ENCODE results near the gene ACADSB.

Gene ACADSB

DNA sequence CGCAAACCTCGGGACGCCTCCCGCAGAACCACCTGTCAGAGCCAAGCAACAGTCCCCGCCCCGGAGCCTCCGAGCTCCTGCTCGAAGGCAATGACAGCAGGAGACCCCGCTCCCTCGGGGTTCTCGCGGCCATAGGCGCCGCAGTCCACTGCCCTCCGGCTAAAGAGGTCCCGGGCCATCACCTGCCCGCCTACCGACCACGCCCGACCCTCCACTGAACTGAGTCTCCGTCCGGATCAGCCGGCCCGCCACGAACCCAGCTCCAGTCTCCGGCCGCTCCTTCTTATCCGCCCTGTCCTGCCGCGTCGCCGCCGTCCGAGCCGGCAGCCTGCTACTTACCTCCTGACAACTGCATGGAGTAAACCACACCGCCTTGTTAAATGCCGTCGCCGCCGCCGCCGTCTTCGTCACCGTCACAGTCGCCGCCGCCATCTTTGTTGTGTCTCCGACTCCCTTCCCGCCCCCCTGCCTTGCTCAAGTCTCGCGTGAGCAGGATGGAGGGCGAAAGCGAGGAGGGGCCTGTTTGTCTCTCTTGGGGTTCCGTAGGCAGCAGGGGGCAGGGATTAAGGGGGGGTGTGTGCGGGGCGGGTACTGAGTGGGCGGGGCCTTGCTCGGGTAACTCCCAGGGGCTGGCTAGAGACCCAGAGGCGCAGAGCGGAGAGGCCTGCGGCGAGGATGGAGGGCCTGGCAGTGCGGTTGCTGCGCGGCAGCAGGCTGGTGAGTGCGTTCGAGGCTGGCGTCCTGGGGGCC, at the start of gene ACADSB, which contains the start of gene IKZF5:
TSS of gene ACADSB (plus strand) at position 652 of the 750 bp plus-strand sequence. CDS start at position 676, 24 bp downstream.
TSS of gene IKZF5 (minus strand) at position 441 of the 750 bp plus-strand sequence. CDS start 10,170 bp downstream, outside the sequence.
- peak within 1 kb of the TSS; percentile 86 for H3K4me3 ChIP-seq (ENCODE audit: low read depth, low read length)
- no peak for TF ChIP-seq CTCF (IDR thresholded peaks at IDR 0.05; ENCODE audit: borderline replicate concordance, insufficient read depth, low read depth, low read length)

- no peak overlapping the region for H3K4me3 ChIP-seq (ENCODE audit: low read depth, low read length)
Measured at GRCh38 chr10:122962405-122962804, 46.4 kb upstream of the ACADSB start.

DNA sequence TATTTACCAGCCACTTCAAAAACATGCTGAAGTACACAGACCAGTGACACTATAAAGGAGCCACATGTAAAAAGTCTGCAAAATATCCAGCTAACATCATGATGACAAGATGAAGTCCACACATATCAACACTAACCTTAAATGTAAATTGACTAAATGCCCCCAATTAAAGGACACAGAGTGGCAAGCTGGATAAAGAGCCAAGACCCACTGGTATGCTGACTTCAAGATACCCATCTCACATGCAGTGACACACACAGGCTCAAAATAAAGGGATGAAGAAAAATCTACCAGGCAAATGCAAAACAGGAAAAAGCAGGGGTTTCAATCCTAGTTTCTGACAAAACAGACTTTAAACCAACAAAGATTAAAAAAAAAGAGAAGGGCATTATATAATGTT, 41.9 kb upstream of the ACADSB start:
- no peak for TF ChIP-seq CTCF (IDR thresholded peaks at IDR 0.05; ENCODE audit: borderline replicate concordance, insufficient read depth, low read depth, low read length)
- no peak overlapping the region for H3K4me3 ChIP-seq (ENCODE audit: low read depth, low read length)

More at GRCh38 chr10:122962405-122962804, 46.4 kb upstream of the ACADSB start:
- TF ChIP-seq CTCF (IDR thresholded peaks at IDR 0.05; ENCODE audit: borderline replicate concordance, insufficient read depth, low read depth, low read length) = no peak

DNA sequence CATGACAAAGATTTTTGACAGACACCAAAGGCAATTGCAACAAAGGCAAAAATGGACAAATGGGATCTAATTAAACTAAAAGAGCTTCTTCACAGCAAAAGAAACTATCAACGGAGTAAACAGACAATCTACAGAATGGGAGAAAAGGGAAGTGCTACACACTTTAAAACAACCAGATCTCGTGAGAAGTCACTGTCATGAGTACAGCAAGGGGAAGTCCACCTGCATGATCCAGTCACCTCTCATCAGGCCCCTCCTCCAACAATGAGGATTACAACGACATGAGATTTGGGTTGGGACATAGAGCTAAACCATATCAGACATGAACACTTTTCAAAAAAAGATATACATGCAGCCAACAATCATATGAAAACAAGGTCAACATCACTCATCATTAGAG, 40.1 kb upstream of the ACADSB start:
- TF ChIP-seq CTCF (IDR thresholded peaks at IDR 0.05; ENCODE audit: borderline replicate concordance, insufficient read depth, low read depth, low read length) = no peak
- H3K4me3 ChIP-seq (ENCODE audit: low read depth, low read length) = no peak overlapping the region

GRCh38 chr10:122974023-122974422, 34.8 kb upstream of the ACADSB start:
- H3K4me3 ChIP-seq (ENCODE audit: low read depth, low read length) = no peak overlapping the region
- TF ChIP-seq CTCF (IDR thresholded peaks at IDR 0.05; ENCODE audit: borderline replicate concordance, insufficient read depth, low read depth, low read length) = no peak

GRCh38 chr10:122974543-122975064, 34.2 kb upstream of the ACADSB start:
- TF ChIP-seq CTCF (IDR thresholded peaks at IDR 0.05; ENCODE audit: borderline replicate concordance, insufficient read depth, low read depth, low read length) = no peak
- no peak overlapping the region for H3K4me3 ChIP-seq (ENCODE audit: low read depth, low read length)

Data from GM12875 (cell line).